ENCODE results near the gene IL17RE.
"Not testable (repeated sequence)": the region's sequence is repeated elsewhere in the genome, so short reads cannot be mapped to it uniquely, and the experiment has no call there.

IL17RE gene

GRCh38 chr3:9934235-9934621 lies 31.6 kb downstream of the IL17RE start:
- DNase-seq: no peak

GRCh38 chr3:9934993-9935392 lies 32.3 kb downstream of the IL17RE start:
- DNase-seq: no peak

DNA sequence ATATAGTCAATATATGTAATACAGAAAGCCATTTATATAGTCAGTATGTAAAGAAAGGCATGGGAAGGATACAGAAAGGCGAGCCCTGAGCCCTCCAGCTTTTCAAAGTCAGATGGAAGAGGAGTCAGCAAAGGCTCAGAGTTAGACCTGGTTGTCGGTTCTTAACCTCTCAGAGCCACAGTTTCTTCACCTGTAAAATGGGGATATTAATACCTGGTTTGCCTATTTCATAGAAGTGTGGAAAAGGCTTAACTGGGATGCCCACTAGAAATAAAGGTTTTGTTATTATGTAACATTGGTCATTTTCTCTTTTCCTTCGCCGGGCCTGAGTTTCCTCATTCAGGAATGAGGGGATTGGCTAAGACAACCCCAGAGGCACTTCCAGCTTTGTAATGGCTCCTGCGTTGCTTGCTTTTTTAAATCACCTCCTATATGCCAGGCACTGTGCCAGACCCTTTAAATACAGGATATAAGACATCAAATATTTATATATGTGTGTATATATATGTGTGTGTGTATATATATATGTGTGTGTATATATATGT lies 33.4 kb downstream of the IL17RE start:
- no peak for DNase-seq

- DNase-seq: no peak
Measured at GRCh38 chr3:9937486-9938238, 35.0 kb downstream of the IL17RE start.

GRCh38 chr3:9938966-9939365 lies 36.3 kb downstream of the IL17RE start:
- no peak for DNase-seq

DNA sequence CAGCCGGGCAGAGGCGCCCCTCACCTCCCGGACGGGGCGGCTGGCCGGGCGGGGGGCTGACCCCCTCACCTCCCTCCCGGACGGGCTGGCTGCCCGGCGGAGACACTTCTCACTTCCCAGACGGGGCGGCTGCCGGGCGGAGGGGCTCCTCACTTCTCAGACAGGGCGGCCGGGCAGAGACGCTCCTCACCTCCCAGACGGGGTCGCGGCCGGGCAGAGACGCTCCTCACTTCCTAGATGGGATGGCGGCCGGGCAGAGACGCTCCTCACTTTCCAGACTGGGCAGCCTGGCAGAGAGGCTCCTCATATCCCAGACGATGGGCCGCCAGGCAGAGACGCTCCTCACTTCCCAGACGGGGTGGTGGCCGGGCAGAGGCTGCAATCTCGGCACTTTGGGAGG lies 37.3 kb downstream of the IL17RE start:
- DNase-seq: not testable (repeated sequence)

- DNase-seq: no peak
Measured at GRCh38 chr3:9940746-9941145, 38.1 kb downstream of the IL17RE start.

- no peak for DNase-seq
Measured at GRCh38 chr3:9942164-9942563, 39.5 kb downstream of the IL17RE start.

GRCh38 chr3:9942934-9943690 lies 40.5 kb downstream of the IL17RE start:
- no peak for DNase-seq

DNA sequence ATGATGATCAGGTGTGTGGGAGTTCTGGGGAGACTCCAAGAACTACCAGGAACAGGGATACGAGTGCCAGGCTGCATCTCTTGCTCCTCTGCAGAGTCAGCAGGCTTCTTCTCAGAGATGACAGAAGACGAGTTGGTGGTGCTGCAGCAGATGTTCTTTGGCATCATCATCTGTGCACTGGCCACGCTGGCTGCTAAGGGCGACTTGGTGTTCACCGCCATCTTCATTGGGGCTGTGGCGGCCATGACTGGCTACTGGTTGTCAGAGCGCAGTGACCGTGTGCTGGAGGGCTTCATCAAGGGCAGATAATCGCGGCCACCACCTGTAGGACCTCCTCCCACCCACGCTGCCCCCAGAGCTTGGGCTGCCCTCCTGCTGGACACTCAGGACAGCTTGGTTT lies 41.6 kb downstream of the IL17RE start:
- DNase-seq: no peak

DNA sequence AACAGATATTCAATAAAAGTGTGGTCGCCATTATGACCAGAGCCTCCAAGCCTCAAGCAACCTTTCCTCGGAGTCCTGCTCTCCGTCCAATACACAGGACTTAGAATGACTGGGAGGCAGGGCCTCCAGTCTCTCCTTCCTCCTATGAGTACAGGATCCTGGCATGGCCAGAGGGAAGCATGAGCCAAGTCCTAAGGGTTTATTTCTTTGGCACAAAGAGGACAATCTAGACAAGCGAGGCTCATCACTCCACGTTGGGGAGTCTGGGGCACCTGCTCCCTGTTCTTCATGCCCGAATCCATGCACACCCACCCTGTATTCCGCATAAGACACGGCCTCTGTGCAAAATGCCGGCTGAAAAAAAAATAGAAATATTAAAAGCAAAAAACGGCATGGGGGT lies 42.7 kb downstream of the IL17RE start:
- DNase-seq: no peak

- peak; percentile 69 for DNase-seq
Measured at GRCh38 chr3:9946112-9947024, 43.7 kb downstream of the IL17RE start.

GRCh38 chr3:9947025-9947995 lies 44.7 kb downstream of the IL17RE start:
- no peak for DNase-seq

GRCh38 chr3:9948586-9948985 lies 45.9 kb downstream of the IL17RE start:
- DNase-seq: no peak

- DNase-seq: no peak
Measured at GRCh38 chr3:9949115-9949514, 46.5 kb downstream of the IL17RE start.

- no peak for DNase-seq
Measured at GRCh38 chr3:9949626-9950025, 47.0 kb downstream of the IL17RE start.

- no peak for DNase-seq
Measured at GRCh38 chr3:9951126-9951525, 48.5 kb downstream of the IL17RE start.

GRCh38 chr3:9951598-9951961 lies 48.9 kb downstream of the IL17RE start:
- no peak for DNase-seq

DNA sequence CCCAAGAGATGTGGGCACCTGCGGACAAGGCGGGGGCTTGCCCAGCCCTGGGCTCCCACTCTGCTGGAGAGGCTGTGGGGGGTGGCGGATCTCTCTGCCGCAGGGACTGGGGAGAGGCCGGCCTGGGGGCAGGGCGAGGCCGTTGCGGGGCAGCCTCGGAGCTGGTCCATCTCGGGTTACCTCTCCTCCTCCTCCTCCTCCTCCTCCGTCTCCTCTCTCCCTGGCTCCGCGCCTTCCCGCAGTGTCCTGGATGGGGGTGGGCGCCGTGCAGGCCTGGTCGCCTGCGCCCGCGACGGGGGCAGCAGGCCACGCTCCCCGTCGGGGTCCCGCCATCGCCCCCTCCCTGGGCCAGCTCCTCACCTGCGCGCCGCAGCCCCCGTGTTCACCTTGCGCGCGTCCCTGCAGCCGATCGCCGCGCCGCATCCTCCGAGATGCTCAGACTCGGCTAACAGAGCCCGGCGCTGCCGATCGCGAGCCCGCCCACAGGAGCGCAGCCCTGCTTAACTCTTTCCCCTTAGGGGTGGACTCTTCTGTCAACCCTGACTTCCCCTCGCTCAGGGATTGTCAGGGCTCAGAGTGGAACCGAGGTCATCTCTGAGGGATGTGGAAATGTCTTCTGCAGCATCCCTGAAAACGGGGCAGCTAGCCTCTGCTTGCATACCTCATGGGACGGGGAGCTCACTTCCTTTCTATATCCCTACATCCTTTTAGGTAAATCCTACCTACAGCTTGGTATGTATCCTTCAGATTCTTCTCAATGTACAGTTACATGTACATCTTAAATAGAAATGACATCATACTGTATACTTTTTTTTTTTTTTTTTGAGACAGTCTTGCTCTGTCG lies 49.5 kb downstream of the IL17RE start, which contains the start of gene PRRT3:
TSS of gene PRRT3 (minus strand) at position 447 of the 844 bp plus-strand sequence. CDS start 2,293 bp downstream, outside the sequence.
- DNase-seq: peak; percentile 19

DNA sequence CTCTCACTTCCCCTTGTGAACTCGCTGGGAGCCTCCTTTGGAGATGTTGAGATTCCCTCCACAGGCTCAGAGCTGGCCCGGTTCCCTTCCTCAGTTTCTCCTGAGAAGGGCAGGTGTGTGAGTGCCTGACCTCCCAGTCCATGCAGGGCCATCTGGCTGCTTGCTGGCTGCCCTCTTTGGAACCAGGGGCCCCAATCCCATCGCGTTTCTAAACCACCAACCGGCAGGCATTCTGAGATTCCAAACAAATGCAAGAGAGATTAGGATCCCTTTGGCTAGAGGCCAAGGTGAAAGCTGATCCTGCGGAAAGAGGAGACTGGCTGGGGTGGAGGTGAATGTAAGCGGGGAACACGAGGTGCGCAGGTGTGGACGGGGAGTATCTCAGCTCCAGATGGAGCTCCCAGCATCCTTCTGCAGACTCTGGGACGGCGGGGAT lies 52.4 kb downstream of the IL17RE start:
- no peak for DNase-seq

Data from activated gamma-delta T cell (primary cell).